IPS-11a (cell line): Measurements from ENCODE around the gene MLPH.

Source experiments
- H3K4me3 ChIP-seq: one replicate; pipeline ENCODE4 v1.5.1; 2013; ENCODE audit warnings: low read depth, low read length, control low read depth

MLPH gene

DNA sequence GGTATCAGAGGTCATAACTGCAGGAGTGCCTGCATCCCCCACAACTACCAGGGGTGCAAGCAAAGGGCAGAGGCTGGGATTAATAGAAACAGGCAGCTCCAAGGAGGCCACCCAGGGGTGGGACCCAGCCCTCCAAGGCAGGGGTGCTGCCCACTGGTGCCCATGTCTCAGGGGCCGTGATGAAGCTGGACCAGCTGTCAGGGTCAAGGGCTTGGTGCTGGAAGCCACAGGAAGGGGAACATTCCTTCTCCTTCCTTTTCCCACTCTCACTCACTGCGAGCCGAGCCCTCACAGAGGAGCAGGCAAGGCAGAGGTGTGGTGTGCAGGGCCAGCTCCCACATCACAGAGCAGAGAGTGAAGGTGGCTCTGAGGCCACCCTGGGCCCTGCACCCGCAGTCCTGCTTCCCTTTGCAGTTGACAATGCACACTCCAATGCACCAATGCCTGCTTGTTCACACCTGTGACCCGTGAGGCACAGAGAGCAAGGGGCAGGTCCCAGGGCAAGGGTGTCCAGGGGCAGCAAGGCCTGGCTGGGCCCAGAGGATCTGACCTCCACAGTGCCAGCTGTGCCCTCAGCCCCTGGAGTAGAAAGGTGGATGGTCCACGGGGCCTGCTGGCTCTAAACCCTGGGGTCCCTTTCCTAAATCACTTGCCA lies 28.7 kb downstream of the MLPH start:
- H3K4me3 ChIP-seq: no peak overlapping the region

DNA sequence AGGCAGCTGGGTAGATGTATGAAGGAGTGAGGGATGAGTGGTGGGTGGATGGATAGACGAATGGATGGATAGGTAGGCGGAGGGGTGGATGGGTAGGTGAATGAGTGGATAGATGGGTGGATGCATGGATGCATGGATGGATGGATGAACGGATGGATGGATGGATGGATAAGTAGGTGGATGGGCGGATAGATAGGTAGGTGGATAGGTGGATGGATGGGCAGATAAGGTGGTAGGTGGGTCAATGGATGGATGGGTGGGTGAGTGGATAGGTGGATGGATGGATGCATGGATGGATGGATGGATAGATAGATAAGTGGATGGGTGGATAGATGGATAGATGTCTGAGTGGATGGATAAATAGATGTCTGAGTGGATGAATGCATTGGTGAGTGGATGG lies 30.1 kb downstream of the MLPH start:
- H3K4me3 ChIP-seq: no peak overlapping the region

DNA sequence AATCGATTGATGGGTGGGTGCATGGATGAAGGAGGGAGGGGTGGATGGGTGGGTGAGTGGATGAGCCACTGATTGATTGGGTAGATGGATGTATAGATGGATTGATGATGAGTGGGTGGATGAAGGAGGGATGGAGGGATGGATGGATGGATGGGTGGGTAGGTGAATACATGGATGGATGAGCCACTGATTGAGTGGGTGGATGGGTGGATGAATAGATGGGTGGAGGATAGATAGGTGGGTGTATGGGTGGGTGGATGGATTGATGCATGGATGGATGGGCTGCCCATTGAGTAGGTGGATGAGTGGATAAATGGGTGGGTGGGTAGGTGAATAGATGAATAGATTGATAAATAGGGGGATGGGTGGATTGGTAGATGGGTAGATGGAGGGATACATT lies 30.9 kb downstream of the MLPH start:
- H3K4me3 ChIP-seq: no peak overlapping the region

GRCh38 chr2:237519506-237520245 lies 32.6 kb downstream of the MLPH start:
- H3K4me3 ChIP-seq: no peak overlapping the region

GRCh38 chr2:237520290-237520689 lies 33.2 kb downstream of the MLPH start:
- H3K4me3 ChIP-seq: no peak overlapping the region

GRCh38 chr2:237524631-237525030 lies 37.6 kb downstream of the MLPH start:
- H3K4me3 ChIP-seq: no peak overlapping the region

GRCh38 chr2:237525559-237526157 lies 38.6 kb downstream of the MLPH start:
- no peak overlapping the region for H3K4me3 ChIP-seq

GRCh38 chr2:237527233-237527632 lies 40.2 kb downstream of the MLPH start:
- H3K4me3 ChIP-seq: no peak overlapping the region

GRCh38 chr2:237527766-237528165 lies 40.7 kb downstream of the MLPH start:
- no peak overlapping the region for H3K4me3 ChIP-seq

DNA sequence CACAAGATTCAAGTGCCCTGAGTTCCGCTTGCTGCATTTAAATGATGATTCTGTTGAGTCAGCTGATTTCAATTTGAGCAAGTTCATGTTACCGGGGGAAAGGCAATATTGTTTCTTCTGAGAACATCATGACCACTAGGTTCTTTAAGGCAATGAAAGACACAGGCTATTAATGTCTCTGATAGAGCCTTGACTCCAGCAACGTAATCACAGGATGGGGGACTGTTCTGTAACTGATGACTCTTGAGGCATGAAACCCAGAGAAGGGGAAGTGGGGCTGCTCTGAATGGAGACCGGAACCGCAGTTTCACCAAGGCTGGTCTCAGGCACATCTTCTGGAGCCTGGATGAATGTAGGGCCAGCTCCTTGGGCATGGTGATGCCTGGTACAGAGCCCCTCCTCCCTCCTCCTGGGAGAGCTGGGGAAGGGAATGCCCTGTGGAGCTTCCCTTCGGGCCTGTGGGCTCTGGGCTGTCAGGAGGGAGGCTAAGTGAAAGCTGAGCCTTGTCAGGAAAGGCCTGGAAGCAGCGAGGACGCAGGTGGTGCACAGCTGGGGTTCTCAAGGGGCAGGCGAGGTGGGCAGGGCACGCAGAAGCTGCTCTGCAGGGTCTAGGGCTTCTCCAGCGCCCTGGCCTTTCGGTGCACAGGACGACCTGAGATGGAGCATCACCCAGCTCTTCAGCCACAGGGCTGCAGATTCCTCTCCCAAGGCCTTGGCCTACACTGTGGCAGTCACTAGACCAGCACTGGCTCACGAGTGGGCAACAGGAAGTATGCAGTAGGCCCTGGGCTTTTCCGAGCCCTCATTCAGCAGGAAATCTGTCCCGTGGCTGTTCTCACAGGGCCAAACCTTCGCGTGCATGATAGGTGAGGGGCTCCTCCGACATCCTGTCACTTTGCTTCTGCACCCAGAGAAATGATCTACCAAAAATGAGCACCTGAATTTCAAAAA lies 42.7 kb downstream of the MLPH start:
- no peak overlapping the region for H3K4me3 ChIP-seq

GRCh38 chr2:237530472-237531433 lies 43.7 kb downstream of the MLPH start:
- H3K4me3 ChIP-seq: no peak overlapping the region

DNA sequence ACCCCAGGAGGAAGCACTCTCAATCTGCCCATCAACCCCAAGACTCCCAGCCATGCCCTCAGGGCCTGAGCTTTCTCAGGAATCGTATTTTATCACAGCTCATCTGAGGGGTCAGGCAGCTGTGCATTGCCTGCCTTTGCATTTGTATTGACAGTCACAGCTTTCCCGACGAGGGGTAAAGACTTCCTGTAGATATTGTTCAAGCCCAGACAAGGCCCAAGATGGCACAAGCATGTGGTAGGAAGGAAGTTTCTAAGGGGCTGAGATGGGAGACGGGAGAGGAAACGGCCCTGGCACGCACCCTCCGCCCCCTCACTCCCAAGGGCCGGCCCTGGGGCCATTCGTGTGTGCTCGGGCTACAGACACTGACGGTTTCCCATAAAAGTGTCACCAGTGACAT lies 45.1 kb downstream of the MLPH start:
- H3K4me3 ChIP-seq: no peak overlapping the region

GRCh38 chr2:237533668-237534161 lies 46.7 kb downstream of the MLPH start:
- H3K4me3 ChIP-seq: no peak overlapping the region

GRCh38 chr2:237534380-237534779 lies 47.3 kb downstream of the MLPH start:
- H3K4me3 ChIP-seq: no peak overlapping the region

- no peak overlapping the region for H3K4me3 ChIP-seq
Measured at GRCh38 chr2:237535385-237536082, 48.5 kb downstream of the MLPH start.

DNA sequence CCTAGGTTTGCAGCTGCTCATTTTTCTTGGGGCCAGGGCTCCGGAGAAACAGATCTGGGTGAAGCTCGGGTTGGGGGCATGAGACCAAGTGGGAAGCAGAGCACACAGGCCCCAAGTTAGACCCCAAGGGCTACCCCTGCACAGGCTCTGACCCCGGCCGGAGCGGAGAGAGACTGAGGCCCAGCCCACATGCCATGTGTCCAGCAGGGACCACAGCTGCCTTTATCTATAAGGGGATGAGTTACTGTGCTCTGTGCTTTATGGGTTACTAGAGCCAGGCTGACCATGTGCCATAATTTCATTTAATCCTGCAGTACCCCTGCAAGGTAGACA lies 49.0 kb downstream of the MLPH start:
- no peak overlapping the region for H3K4me3 ChIP-seq

DNA sequence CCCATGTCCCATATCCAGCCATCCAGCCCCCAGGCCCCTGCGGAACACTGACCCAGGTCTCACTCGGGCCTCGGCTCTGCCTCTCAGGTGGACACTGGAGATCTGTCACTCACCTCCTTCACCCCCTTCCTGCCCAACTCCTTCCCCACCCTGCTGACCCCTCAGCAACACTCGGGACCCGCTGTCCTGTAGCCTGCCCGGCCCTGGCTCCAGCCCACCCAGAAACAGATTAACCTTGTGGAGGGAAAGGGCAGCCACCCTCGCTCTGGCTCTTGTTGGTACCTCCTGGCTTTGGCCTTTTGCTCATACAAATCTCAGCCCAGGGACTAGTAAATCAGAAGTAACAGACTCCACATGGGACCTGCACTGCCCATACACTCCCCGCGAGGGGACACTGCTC lies 49.6 kb downstream of the MLPH start:
- H3K4me3 ChIP-seq: no peak overlapping the region

DNA sequence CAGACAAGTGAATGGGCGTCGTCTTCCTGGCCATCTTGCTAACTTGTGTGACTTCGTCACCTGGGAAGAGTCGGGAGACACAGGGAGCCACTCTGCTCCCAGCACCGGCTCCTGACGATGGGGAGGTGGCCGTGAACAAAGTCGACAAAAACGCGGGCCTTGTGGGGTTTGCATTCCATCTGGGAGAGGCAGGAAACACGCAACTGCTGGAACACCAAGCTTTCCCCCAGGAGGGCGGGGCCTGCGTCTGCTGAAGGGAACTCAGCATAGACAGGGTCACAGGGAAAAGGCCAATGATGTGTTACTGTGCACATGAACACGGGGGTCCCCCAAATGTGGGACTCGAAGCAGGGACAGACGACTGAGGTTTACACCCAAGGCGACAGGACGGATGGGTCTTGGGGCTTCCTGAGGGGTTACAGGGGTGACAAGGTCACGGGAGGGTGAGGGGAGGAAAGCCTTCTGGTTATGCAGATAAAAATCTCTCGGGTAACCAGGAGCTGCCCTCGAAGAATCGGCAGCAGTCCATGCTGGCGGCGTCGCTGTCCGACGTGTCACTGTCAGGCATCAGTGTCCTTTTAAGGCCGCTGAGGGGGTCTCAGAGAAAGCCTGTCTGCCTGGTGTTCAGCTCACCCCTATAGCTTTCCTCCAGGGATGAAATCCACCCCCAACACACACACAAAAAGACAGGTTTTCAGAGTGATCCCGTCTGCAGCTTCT lies 51.1 kb downstream of the MLPH start:
- H3K4me3 ChIP-seq: no peak overlapping the region

DNA sequence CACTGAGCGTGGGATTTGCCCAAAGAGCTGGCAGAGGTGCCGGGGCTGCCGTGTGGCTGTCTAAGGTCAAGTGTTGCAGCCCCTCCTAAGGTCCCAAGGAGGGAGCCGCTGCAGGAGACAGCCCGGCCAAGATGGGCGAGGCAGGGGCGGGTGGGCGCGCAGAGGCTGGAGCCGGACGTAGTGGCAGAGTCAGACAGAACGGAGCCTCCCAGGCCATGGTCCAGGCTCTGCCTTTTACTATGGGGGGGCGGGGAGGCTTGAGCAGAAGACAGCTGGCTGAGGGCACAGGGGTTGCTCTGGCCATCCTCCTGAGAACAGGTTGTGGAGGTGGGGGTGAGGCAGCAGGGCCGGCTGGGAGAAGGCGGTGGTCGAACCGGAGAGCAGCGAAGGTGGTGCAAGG lies 51.9 kb downstream of the MLPH start:
- H3K4me3 ChIP-seq: no peak overlapping the region
